Duodenal mucosa (tissue), 2 donors: Measurements from ENCODE around the gene CGNL1.

ENCODE experiments used
- H3K27ac ChIP-seq: one replicate; pipeline ENCODE4 v1.7.0; 2013; ENCODE audit warnings: low read depth, low read length
- H3K27me3 ChIP-seq, 2 donors: one replicate each; pipeline ENCODE4 v1.7.0; 2013; ENCODE audit warnings: low read length in 2 of 2, control low read depth in 1 of 2; ENCODE audit not compliant: insufficient read depth in 2 of 2, control insufficient read depth in 1 of 2
- H3K36me3 ChIP-seq, 2 donors: one replicate each; pipeline ENCODE4 v1.7.0; 2013; ENCODE audit warnings: low read length in 2 of 2, control low read depth in 1 of 2; ENCODE audit not compliant: insufficient read depth in 2 of 2, control insufficient read depth in 1 of 2
- H3K4me1 ChIP-seq, 2 donors: one replicate each; pipeline ENCODE4 v1.7.0; 2013; ENCODE audit warnings: low read length in 2 of 2, control low read depth in 1 of 2; ENCODE audit not compliant: insufficient read depth in 2 of 2, control insufficient read depth in 1 of 2
- H3K4me3 ChIP-seq, 2 donors: one replicate each; pipeline ENCODE4 v1.7.0; 2013; ENCODE audit warnings: low read length in 2 of 2, low read depth in 1 of 2
- H3K9ac ChIP-seq, 2 donors: one replicate each; pipeline ENCODE4 v1.7.0; 2013; ENCODE audit warnings: low read length in 2 of 2, low read depth in 1 of 2
- H3K9me3 ChIP-seq, 2 donors: one replicate each; pipeline ENCODE4 v1.7.0; 2013; ENCODE audit warnings: low read length in 2 of 2, control low read depth in 1 of 2; ENCODE audit not compliant: control insufficient read depth in 1 of 2

Gene CGNL1

DNA sequence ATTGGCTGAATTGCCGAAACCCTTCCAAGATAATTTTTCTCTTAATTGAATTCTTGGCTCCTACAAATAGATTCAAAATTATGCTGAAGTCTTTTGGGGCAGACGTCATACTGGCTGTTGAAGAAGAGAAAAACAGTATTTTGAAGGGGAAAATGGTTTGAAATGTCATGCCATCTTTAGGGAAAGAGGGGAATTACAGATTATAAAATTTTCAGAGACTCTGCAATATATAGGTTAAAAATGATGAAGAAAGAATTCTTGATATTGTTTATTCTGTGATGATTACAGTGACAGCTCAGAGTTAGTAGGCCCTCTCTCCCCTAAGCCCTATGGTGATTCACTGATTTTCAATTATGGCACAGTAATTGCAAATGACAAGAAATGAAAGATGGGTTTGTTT lies 86.1 kb downstream of the CGNL1 start:
- no peak overlapping the region for H3K27ac ChIP-seq

DNA sequence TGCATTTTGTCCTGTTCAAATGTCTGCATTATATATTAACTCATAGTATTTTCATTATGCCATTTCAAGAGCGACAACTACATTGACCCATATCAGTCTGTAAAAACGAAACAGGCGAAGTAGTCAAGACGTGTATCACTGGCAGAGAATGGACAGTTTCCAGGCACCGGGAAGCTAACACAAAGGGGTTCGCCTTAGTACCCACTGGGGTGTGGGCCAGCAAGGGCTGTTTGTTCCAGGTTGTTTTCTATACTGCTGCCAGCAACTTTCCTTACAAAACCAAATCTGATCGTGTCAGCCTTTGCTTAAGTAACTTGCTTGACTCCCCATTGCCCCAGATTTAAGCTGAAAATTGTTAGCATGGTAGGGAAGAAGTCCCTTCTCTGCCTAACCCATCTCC lies 87.1 kb downstream of the CGNL1 start:
- Histone ChIP-seq H3K9ac (no peak overlapping the region), H3K4me3 (no peak overlapping the region), H3K27ac (no peak overlapping the region)

More for the DNA sequence above, 86.1 kb downstream of the CGNL1 start:
- H3K9me3 ChIP-seq, result no peaks in the 10 kb centered on the region
- no peaks in the 10 kb centered on the region for H3K4me1 ChIP-seq
- H3K27me3 ChIP-seq, result no peaks in the 10 kb centered on the region
- no peak overlapping the region for H3K4me3 ChIP-seq
- no peaks in the 10 kb centered on the region for H3K36me3 ChIP-seq
- H3K9ac ChIP-seq, result no peak overlapping the region

GRCh38 chr15:57464480-57464879 lies 88.2 kb downstream of the CGNL1 start:
- Histone ChIP-seq H3K27ac (no peak overlapping the region), H3K36me3 (no peaks in the 10 kb centered on the region), H3K27me3 (no peaks in the 10 kb centered on the region), H3K9ac (no peak overlapping the region), H3K9me3 (no peaks in the 10 kb centered on the region), H3K4me1 (no peaks in the 10 kb centered on the region), H3K4me3 (no peak overlapping the region)

More for the DNA sequence above, 87.1 kb downstream of the CGNL1 start:
- Histone ChIP-seq H3K9me3 (no peaks in the 10 kb centered on the region), H3K27me3 (no peaks in the 10 kb centered on the region), H3K36me3 (no peaks in the 10 kb centered on the region), H3K4me1 (no peaks in the 10 kb centered on the region)

- H3K27me3 ChIP-seq, result no peaks in the 10 kb centered on the region
- H3K4me1 ChIP-seq, result no peaks in the 10 kb centered on the region
- H3K27ac ChIP-seq, result no peak overlapping the region
- no peak overlapping the region for H3K4me3 ChIP-seq
- no peaks in the 10 kb centered on the region for H3K9me3 ChIP-seq
- no peaks in the 10 kb centered on the region for H3K36me3 ChIP-seq
- H3K9ac ChIP-seq, result no peak overlapping the region
Measured at GRCh38 chr15:57468486-57468885, 92.2 kb downstream of the CGNL1 start.

DNA sequence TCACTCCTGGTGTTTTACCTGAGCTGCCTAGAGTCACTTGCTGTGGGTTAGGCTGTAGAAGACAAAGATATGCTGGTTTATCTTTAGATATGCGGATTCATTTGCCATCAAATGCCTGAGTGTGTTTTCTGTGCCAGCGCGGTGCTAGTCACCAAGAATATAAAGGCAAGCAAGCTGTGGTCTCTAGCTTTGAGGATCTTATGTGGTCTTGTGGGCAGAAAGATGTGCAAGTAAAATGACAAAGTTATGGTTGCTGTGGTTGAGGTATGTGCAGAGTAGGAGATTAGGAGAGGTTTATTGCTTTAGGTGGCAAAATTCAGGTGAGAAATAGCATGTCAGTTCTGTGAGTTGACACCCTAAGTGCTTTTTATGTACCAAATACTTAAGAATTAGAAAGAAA lies 94.2 kb downstream of the CGNL1 start:
- Histone ChIP-seq H3K27me3 (no peaks in the 10 kb centered on the region), H3K4me3 (no peak overlapping the region), H3K27ac (no peak overlapping the region), H3K36me3 (no peaks in the 10 kb centered on the region), H3K9ac (no peak overlapping the region), H3K4me1 (no peaks in the 10 kb centered on the region), H3K9me3 (no peaks in the 10 kb centered on the region)

GRCh38 chr15:57472861-57473260 lies 96.6 kb downstream of the CGNL1 start:
- H3K27me3 ChIP-seq, result no peaks in the 10 kb centered on the region
- H3K9me3 ChIP-seq, result no peaks in the 10 kb centered on the region
- peaks cover 7 to 10% of the 10 kb centered on the region in 2 donors for H3K4me1 ChIP-seq
- H3K36me3 ChIP-seq, result no peaks in the 10 kb centered on the region
- H3K4me3 ChIP-seq, result no peak overlapping the region
- no peak overlapping the region for H3K27ac ChIP-seq
- H3K9ac ChIP-seq, result no peak overlapping the region

GRCh38 chr15:57476533-57476975 lies 100.2 kb downstream of the CGNL1 start:
- Histone ChIP-seq H3K27me3 (no peaks in the 10 kb centered on the region), H3K27ac (no peak overlapping the region), H3K9me3 (no peaks in the 10 kb centered on the region), H3K4me3 (no peak overlapping the region), H3K36me3 (no peaks in the 10 kb centered on the region), H3K9ac (no peak overlapping the region), H3K4me1 (peaks cover 11 to 17% of the 10 kb centered on the region in 2 donors)

DNA sequence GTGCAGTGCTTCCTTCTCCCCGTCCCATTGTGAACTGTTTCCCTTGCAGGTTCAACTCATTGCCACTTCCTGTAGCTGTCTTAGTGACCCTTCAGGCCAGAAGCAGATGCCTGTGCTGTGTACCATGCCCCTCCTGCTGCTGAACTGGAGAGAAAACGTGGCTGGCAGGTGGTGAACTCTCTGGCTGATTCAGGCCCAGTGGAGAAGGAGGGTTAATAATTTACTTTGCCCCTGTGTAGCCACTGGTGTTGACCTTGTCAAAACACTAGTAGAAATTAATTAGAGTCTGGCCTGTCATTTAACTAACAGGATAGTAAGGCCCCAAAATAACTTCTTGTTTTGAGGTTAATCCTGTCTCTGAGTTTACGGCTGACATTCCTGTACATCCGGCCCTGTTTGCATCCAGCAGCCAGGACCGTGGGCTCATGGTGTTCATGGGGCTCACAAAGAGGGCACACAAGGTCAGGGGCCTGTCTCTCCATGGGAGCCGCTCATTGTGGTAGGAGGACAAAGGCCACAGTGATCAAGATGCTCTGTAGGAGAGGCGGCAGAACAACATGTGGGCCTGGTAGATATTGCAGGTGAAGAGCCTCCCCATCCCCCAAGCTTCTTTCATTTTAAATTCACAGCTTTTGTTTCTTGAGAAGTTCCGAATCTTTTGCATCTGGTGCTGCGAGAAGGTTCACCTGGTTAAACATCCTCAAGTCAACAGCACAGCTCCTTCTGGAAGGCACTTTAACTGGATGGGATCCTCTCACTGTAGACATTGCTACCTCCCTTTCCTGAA lies 101.6 kb downstream of the CGNL1 start:
- Histone ChIP-seq H3K27me3 (no peaks in the 10 kb centered on the region), H3K9ac (no peak overlapping the region), H3K36me3 (no peaks in the 10 kb centered on the region)

DNA sequence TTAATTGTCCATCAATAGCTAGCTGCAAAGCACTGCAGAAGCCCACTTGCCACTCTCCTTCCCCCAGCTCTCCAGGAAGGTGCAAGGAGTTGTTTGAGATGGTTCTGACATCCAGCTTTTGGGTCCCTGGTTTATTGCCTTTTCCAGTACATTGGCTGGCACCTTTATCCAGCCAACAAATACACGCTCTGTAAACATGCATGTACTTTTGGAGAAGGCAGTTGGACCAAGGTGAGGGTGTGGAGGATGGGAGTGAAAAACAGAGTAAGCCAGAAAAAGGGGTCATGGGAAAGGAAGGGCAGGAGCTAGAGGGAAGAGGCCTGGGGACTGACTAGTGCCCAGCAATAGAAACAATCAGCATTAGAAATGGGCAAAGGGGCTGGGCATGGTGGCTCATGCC lies 102.7 kb downstream of the CGNL1 start:
- Histone ChIP-seq H3K27me3 (no peaks in the 10 kb centered on the region), H3K4me3 (no peak overlapping the region), H3K36me3 (no peaks in the 10 kb centered on the region), H3K9ac (no peak overlapping the region), H3K4me1 (peaks cover 11 to 17% of the 10 kb centered on the region in 2 donors), H3K27ac (peak overlapping the region; percentile 24), H3K9me3 (no peaks in the 10 kb centered on the region)

More for the DNA sequence above, 101.6 kb downstream of the CGNL1 start:
- Histone ChIP-seq H3K27ac (peak overlapping the region; percentile 34), H3K4me1 (peaks cover 11 to 17% of the 10 kb centered on the region in 2 donors), H3K4me3 (no peak overlapping the region), H3K9me3 (no peaks in the 10 kb centered on the region)

DNA sequence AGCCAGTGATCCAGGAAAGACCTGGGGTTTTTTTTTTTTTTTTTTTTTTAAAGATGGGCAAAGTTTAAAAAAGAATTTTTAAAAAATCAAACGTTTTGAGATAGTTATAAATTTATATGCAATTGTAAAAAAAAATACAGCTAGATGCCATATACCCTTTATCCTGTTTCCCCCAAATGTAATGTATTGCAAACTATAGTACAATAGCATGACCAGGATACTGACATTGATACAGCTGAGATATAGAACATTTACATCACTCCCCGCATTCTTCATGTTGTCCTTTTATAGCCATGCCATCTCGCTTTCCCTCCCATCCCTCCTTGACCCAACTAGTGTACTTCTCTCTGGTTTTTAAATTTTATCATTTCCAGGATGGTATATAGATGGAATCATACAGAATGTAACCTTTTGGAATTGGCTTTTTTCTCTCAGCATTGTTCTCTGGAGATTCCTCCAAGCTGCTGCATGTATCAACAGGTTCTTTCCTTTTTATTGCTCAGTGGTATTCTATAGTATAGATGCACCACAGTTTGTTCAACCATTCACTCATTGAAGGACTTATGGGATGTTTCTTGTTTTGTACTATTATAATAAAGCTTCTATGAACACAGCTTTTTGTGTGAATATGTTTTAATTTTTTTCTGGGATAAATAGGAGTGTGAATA lies 104.9 kb downstream of the CGNL1 start:
- Histone ChIP-seq H3K27me3 (no peaks in the 10 kb centered on the region), H3K9ac (no peak overlapping the region), H3K36me3 (no peaks in the 10 kb centered on the region), H3K9me3 (no peaks in the 10 kb centered on the region), H3K4me3 (no peak overlapping the region), H3K4me1 (peaks cover 11 to 17% of the 10 kb centered on the region in 2 donors), H3K27ac (no peak overlapping the region)
